Fibroblast of villous mesenchyme (primary cell): ENCODE results near the gene FAM89B. TPM values are rescaled to one million over a fixed set of nuclear protein-coding genes. Genes with fewer than 3 reads are reported as not detected.
A peak's percentile ranks its signal among the peaks of the same experiment; 100 is the strongest.

Experiments
- DNase-seq: peaks from one replicate; pipeline ENCODE4 v3.0.0-alpha.2; 2010; ENCODE audit warnings: low read depth
- H3K4me3 ChIP-seq: 2 replicates; pipeline ENCODE4 v1.5.1; 2011; ENCODE audit warnings: low read depth, mild to moderate bottlenecking, low read length
- total RNA-seq: library from RNA; depleted of rRNA; stranded (reverse); fragments of >200 nt; gene quantifications from 2 replicates; pipeline ENCODE4 v1.2.3, GENCODE V29; 2012
- TF ChIP-seq, protein P1 (sequence below): IDR thresholded peaks from 2 replicates; pipeline ENCODE4 v1.5.1; 2012; ENCODE audit warnings: low read depth, mild to moderate bottlenecking, low read length; ENCODE audit not compliant: insufficient read depth

Gene FAM89B
- total RNA-seq, 1 donor: 19.0 TPM

DNA sequence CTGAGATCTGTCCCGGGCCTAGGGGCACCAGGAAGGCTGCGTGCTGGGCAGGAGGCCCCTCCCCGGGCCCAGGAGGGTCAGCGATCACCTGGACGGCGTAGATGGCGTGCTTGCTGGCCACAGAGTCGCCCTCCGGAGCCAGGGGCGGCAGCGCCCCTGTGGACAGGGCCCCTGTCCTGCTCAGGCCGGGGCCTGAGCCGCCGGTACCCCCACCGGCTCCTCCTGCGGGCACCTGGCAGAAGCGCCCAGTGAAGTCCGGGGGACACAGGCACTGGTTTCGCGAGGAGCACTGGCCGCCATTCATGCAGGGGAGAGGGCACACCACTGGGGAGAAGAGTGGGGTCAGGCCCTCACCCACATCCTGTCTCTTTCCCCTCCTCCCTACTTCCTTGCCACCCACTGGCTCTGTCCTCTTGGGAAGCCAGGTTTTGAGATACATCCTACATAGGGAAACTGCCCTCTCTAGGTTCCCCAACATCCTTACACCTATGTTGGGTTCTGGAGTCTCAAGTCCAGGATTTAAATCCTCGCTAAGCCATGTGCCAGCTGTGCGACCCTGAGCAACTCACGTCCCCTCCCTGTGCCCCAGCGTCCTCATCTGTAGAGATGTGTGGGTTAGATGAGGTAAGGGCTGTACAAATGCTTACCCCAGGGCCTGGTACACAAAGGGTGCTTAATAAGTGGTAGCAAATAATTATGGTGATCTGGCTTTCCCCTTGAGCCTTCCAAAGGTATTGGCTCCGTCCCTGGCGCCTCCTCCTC lies 18.1 kb upstream of the FAM89B start:
- no peak overlapping the region for H3K4me3 ChIP-seq
- DNase-seq: no peak
- TF ChIP-seq, protein P1, sequence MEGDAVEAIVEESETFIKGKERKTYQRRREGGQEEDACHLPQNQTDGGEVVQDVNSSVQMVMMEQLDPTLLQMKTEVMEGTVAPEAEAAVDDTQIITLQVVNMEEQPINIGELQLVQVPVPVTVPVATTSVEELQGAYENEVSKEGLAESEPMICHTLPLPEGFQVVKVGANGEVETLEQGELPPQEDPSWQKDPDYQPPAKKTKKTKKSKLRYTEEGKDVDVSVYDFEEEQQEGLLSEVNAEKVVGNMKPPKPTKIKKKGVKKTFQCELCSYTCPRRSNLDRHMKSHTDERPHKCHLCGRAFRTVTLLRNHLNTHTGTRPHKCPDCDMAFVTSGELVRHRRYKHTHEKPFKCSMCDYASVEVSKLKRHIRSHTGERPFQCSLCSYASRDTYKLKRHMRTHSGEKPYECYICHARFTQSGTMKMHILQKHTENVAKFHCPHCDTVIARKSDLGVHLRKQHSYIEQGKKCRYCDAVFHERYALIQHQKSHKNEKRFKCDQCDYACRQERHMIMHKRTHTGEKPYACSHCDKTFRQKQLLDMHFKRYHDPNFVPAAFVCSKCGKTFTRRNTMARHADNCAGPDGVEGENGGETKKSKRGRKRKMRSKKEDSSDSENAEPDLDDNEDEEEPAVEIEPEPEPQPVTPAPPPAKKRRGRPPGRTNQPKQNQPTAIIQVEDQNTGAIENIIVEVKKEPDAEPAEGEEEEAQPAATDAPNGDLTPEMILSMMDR: no peak

DNA sequence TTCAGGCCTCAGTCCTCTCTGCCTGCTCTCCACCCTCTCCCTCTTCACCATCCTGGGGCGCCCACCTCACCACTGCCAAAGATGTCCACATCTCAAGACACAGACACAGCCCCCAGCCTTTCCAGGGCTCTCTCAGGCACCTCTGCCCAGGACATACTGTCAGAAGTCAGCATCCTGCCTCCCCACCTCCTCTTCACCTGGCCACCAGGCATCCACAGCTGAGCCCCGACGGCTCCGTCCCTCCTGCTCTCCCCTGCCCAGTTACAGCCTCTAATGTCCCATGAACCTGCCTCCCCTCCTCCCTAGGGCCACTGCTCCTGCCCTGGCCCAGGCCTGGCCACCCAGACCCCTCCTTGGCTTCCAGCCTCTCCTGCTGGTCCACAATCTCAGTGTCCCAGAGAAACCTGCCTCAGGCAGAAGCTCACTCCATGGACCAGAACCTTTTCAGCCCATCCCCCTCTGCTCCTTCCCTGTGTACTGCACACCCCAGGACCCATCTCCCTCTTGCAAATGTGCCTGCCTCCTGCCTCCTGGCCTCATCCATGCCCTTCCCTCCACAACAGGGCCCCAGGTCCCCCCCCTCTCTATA lies 17.4 kb upstream of the FAM89B start:
- no peak for DNase-seq
- TF ChIP-seq, protein P1: no peak
- H3K4me3 ChIP-seq: no peak overlapping the region

DNA sequence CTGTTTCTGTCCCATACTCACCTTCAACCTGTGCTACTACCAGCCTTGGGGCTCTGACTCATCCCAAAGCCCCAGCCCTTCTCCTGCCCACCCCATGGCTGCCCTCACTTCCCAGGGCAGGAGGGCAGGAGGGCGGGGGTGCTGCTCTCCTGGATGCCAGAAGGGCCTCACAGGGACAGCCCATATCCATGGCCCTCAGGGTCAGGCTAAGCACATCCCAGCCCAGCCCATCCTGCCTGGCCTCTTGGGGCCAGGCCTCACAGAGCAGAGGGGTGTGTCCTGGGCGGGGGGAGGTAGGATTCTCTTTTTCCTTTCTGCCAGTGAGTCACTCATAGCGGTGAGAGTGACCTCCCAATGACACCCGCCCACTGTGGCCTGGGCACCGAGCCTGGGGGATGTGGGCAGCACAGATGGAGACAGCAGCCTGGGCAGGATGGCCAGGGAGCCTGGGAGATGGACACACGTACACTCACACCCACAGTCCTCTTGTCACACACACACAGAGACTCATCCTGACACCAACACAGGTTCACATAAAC lies 16.6 kb upstream of the FAM89B start:
- no peak overlapping the region for H3K4me3 ChIP-seq
- peak; percentile 80 for DNase-seq
- TF ChIP-seq, protein P1: no peak

DNA sequence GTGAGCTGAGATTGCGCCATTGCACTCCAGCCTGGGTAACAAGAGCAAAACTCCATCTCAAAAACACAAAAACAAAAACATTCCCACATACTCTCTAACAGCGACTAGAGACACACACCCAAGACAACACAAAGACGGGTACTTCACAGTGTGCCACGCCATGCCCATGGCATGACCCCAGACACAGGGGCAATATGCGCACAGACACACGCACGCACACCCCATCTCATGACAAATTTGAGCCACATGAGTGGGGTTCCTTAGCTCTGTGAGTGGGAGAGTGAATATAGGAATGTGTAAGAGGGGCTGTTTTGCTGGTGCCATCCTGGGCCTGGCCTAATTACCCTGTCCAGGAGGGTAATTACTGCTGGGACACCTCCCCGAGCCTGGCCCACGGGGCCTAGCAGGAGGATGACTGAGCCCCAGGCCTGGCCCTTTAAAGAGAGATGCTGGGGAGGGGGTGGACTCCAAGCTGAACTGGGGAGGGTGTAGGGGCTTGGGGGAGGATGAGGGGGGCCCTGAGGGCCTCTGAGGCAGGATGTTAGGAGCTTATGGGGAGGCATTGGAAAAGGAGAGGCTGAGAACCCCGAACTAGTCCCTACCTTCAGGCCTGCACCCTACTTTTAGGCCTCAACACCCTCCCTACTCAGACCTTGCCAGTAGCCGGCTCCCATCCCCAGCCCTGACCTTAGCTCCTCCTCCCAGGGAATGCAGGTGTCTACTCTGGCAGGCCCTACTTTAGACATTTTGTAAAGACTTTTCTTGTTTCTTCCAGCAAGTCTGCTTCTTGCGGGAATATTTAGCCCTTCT lies 15.7 kb upstream of the FAM89B start:
- no peak for DNase-seq
- TF ChIP-seq, protein P1: no peak
- H3K4me3 ChIP-seq: peak overlapping the region; percentile 66

DNA sequence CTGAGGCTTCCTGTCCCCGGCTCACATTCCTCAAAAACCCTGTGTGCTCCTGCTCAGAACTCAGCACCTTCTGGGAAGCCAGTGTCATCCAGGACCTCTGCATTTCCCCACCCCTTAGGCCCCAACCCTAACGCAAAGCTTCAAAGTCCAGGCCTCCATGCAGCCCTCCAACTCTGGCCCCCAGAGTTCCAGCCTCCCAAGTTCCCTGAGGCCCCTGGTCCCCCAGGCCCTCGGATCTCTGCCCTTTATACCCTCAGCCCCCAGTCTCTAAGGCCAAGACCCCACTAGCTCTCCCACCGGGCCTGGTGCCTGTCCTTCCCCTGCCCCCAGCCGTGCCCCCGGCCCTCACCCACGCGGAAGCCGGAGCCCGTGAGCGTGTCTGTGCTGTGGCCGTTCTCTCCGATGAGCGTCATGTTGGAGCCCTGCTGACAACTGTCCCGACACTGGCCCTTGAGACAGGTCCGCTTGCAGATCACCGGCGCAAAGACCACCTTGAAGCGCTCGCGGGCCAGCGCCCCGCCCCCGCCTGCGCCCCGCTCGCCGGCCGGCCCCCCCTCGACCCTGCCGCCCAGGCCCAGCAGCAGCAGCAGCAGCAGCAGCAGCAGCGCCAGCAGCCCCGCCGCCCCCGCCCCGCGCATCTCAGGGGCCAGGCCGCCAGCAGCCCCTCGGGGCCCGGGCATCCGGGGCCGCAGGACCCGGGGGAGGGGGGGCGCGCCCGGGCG lies 14.9 kb upstream of the FAM89B start:
- H3K4me3 ChIP-seq: peak overlapping the region; percentile 66
- DNase-seq: peak; percentile 32
- TF ChIP-seq, protein P1: no peak
